Bronchial epithelial cell (primary cell): Measurements from ENCODE around the gene SAMD4A. TPM values are rescaled to one million over a fixed set of nuclear protein-coding genes. Genes with fewer than 3 reads are reported as not detected.

Source experiments
- DNase-seq: peaks from one replicate; pipeline ENCODE4 v3.0.0-alpha.2; 2010; ENCODE audit warnings: low read depth
- FAIRE-seq: peaks from 2 replicates; lab custom pipeline; 2011; peaks lifted over from hg19 to GRCh38; lab: Jason Lieb, UNC
- H3K27me3 ChIP-seq: 2 replicates; pipeline ENCODE4 v1.5.1; 2011; ENCODE audit warnings: low read length; ENCODE audit not compliant: control insufficient read depth, insufficient read depth
- H3K36me3 ChIP-seq: 2 replicates; pipeline ENCODE4 v1.5.1; 2011; ENCODE audit warnings: low read length; ENCODE audit not compliant: control insufficient read depth, insufficient read depth
- H3K4me3 ChIP-seq: 2 replicates; pipeline ENCODE4 v1.5.1; 2011; ENCODE audit warnings: mild to moderate bottlenecking, low read depth, low read length, control low read depth
- CTCF ChIP-seq: IDR thresholded peaks from 2 replicates; pipeline ENCODE4 v1.5.1; 2011; ENCODE audit warnings: mild to moderate bottlenecking, moderate library complexity, low read length, control low read depth, inconsistent platforms; ENCODE audit not compliant: insufficient read depth, severe bottlenecking
- total RNA-seq: library from RNA; depleted of rRNA; stranded (reverse); fragments of >200 nt; gene quantifications from 2 replicates; pipeline ENCODE4 v1.2.1, GENCODE V29; 2014

The SAMD4A gene
- total RNA-seq, 1 donor from 2014 or later, result 13.4 TPM

GRCh38 chr14:54610051-54610977 lies 43.4 kb downstream of the SAMD4A start:
- Histone ChIP-seq H3K27me3 (no peaks in the 10 kb centered on the region), H3K36me3 (no peaks in the 10 kb centered on the region), H3K4me3 (no peak overlapping the region)
- FAIRE-seq (no peak), DNase-seq (no peak)
- TF ChIP-seq CTCF, result no peak

- no peaks in the 10 kb centered on the region for H3K36me3 ChIP-seq
- no peak for FAIRE-seq
- H3K4me3 ChIP-seq, result no peak overlapping the region
- no peak for DNase-seq
- no peaks in the 10 kb centered on the region for H3K27me3 ChIP-seq
- TF ChIP-seq CTCF, result no peak
Observed at GRCh38 chr14:54614296-54614695, 47.4 kb downstream of the SAMD4A start.

DNA sequence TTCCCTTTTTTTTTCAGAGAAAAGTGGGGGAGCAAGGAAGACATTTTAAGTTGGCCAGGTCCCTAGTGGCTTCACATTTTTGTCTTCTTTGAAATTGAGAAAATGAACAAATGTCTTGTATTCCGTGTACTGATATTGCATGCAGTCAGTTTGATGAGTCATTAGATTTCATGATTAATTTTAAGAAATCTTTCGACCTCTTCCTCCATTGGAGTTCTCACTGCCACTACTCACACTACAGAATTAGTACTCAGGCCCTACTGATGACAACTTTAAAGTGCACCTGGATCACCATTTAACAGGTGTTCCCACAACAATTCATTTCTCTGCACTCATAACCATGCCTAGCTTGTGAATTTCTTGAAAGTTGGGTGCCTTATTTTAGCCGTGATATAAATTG lies 50.5 kb downstream of the SAMD4A start:
- DNase-seq (peak; percentile 44), FAIRE-seq (no peak)
- H3K4me3 ChIP-seq, result no peak overlapping the region
- H3K36me3 ChIP-seq, result no peaks in the 10 kb centered on the region
- TF ChIP-seq CTCF, result no peak
- H3K27me3 ChIP-seq, result no peaks in the 10 kb centered on the region

DNA sequence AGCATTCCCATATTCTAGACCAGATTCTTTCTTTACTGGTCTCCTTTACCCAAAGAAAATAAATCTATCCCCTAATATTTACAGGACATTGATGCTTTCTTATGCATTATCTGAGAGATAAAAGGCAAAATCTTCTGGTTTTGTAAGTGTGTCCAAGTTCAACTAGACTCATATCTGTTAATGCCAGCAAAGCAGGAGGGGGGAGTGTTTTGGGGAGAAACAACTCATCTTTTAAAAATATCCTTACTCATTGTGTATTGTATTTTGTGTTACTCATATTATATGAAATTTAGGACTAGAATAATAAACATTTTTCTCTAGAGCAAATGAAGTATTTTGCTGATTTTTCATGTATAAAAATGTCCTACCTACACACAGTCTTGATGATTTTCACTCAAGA lies 54.8 kb downstream of the SAMD4A start:
- DNase-seq (no peak), FAIRE-seq (no peak)
- no peaks in the 10 kb centered on the region for H3K27me3 ChIP-seq
- no peak for TF ChIP-seq CTCF
- H3K4me3 ChIP-seq, result no peak overlapping the region
- no peaks in the 10 kb centered on the region for H3K36me3 ChIP-seq

GRCh38 chr14:54622192-54622958 lies 55.4 kb downstream of the SAMD4A start:
- TF ChIP-seq CTCF, result no peak
- Histone ChIP-seq H3K4me3 (no peak overlapping the region), H3K27me3 (no peaks in the 10 kb centered on the region), H3K36me3 (no peaks in the 10 kb centered on the region)
- no peak for FAIRE-seq
- DNase-seq, result no peak
